Stimulated activated naive CD8-positive, alpha-beta T cell treated with anti-CD3 and anti-CD28 coated beads, Interleukin-15, Interleukin-2, amounts not matched to agents 100 U/mL and 50 U/mL, for 24 hours (primary cell): ENCODE measurements around the gene BAIAP2.

Source experiments
- ATAC-seq: fragments of 150-1000 bp; cut with Tn5 transposase; one replicate; pipeline ENCODE4 v1.10.0; 2021
- DNase-seq: peaks from one replicate; pipeline ENCODE4 v3.0.0; 2021

The BAIAP2 gene

DNA sequence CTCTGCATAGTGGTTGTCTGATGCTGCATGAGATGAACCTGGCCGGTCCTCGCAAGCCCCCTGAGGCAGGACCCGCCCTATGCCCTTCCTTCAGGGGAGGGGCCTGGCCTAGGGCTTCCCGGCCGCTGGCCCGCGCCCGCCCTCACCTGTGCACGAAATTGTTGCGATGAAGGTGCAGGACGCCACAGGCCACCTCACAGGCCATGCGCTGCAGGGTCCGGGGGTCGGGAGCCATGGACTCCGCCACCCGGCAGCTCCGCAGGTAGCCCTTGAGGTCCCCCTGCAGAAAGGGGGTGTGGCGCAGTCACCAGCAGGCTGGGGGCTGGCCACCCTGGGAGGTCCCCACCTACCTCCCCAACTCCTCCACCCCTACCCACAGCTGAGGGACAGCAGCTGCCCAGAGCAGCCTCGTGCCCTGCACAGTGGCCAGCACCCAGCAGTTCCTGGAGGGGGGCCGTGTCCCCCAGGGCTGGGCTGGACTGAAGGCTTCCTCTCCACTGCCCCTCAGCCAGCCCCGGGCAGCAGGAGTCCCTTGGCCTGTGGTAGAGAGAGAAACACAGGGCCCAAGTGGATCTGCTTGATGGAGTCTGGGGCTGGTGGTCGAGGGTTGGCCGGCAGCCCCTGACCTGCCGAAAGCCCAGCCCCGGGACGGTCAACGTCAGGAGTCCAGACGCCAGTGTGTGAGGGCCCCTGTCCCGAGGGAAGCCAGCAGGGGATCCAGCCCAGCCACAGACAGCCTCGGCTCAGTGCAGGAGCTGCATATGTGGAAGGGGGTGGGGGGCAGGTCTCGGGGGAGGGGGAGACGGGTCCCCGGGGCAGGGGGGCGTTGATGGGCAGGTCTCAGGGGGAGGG, 91.6 kb downstream of the BAIAP2 start:
- ATAC-seq (no peak), DNase-seq (no peak)

DNA sequence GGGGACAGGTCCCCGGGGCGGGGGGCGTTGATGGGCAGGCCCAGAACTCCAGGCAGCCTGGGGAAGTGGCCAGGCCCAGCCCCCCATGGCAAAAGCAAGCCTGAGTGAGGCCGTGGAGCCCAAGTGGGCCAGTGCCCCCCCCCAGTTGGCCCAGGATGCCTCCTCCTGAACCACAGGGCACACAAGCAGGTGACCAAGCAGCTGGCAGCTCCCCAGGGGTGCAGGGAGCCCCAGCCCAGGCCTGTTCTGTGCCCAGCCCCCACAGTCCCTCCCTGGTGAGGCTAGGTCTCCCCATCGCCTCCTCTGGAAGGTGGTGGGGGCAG, 92.1 kb downstream of the BAIAP2 start:
- ATAC-seq: no peak
- no peak for DNase-seq

DNA sequence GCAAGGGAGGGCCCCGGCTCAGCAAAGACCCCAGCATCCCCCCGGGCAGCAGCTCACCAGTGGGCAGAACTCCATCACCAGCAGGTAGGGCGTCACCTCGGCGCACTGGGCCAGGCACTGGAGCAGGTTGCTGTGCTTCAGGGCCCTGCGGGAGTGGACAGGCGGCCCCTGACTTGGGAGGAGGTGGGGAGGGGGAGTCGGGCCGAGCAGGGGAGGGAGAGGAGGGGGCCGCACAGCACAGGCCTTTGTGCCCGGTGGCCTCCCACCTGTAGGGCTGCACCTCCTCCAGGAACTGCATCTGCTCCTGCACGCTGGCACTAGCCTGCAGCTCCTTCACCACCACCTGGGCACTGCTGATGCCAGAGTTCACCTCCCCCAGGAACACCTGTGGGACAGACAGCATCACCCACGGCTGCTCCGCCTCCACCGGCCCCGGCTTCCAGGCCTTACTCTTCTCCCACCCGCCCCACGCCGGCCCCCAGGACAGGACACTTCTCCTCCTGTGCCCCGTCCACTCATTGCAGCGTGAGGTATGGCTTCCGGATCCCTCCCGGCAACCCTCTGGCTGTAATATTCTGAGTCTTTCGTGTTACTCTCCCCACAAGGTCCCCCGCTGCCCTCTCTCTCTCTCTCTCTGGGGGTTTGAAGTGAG, 92.7 kb downstream of the BAIAP2 start:
- ATAC-seq (no peak), DNase-seq (no peak)

DNA sequence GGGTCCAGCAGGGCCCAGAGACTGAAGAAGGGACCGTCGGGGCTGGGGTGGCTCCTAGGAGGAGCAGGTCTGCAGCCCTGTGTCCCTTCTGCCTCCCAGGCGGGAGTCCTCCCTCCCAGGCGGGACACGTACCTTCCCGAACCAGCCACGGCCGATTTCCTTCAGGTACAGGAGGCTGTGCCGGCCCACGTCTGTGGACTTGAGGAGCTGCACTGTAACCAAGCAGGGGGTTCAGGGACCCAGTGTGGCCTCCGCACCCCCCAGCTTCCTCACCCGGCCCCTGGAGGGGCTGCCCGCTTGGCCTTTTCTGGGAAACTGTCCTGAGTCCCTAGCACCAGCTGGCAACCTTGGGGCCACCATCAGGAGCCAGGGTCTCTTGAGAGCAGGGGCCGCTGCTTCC, 93.4 kb downstream of the BAIAP2 start:
- ATAC-seq (no peak), DNase-seq (no peak)

DNA sequence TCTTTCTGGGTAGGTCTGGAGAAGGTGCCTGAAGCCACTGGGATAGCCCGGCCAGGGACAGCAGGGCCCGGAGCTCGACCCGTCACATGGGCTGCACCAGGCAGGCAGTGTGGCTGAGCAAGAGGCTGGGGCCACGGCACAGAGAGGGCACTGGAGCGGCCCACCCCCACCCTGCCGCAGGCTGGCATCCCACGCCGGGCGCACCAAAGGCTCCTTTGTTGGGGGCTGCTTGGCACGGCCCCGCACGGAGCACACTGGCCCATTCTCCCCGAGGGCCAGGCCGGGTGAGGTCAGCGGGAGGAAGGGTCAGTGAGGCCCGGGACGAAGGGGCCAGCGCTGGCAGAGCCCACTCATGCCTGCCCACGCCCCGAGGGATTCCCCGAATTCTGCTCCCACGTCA, 93.8 kb downstream of the BAIAP2 start:
- DNase-seq (no peak), ATAC-seq (no peak)

DNA sequence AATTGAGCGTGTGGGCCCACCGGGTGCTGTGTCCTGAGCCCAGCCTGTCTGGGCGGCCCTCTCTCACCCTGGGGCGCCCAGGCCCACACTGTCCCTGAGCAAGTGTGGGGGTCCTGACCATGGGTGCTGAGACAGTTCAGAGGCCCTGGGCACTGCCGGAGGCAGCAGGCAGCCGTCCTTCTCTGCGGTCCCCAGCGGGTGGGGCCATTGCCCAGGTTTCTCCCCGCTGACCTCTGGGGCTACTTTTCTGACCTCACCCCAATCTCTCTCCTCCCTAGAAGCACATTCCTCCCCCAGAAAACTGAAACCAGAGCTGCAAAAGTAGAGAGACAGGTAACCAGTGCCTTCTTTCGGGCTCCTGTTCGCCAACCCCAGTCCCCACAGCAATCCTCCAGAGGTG, 94.3 kb downstream of the BAIAP2 start:
- DNase-seq: no peak
- ATAC-seq: no peak

DNA sequence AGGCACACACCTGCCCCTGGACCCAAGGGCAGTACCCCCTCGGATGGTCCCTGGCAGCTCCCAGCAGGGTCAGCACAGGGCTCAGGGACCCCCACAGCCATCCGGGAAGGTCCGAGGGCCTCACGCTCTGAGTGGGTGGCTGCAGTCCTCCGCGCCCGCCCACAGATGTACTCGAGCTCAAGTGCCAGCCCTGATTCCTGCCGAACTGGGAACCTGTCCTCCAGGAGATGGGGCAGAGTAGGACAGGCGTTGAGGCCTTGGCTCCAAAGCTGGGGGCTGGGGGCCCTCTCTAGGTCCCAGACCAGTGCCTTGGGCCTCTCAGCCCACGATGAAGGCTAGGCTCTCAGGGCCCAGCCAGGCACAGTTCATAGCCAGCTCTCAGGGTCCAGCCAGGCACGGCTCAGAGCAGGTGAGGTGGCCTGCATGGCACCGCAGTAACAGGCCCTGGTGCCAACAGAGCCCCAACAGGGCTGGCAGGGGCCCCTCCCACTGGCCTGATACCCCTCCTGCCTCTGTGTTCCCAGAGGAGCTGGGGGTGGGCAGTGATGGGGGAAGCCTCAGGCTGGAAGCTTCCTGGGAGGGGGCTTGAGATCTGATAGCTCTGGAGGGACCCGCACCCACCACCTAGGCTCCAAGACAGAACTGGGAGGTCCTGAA, 94.9 kb downstream of the BAIAP2 start:
- ATAC-seq (no peak), DNase-seq (no peak)

DNA sequence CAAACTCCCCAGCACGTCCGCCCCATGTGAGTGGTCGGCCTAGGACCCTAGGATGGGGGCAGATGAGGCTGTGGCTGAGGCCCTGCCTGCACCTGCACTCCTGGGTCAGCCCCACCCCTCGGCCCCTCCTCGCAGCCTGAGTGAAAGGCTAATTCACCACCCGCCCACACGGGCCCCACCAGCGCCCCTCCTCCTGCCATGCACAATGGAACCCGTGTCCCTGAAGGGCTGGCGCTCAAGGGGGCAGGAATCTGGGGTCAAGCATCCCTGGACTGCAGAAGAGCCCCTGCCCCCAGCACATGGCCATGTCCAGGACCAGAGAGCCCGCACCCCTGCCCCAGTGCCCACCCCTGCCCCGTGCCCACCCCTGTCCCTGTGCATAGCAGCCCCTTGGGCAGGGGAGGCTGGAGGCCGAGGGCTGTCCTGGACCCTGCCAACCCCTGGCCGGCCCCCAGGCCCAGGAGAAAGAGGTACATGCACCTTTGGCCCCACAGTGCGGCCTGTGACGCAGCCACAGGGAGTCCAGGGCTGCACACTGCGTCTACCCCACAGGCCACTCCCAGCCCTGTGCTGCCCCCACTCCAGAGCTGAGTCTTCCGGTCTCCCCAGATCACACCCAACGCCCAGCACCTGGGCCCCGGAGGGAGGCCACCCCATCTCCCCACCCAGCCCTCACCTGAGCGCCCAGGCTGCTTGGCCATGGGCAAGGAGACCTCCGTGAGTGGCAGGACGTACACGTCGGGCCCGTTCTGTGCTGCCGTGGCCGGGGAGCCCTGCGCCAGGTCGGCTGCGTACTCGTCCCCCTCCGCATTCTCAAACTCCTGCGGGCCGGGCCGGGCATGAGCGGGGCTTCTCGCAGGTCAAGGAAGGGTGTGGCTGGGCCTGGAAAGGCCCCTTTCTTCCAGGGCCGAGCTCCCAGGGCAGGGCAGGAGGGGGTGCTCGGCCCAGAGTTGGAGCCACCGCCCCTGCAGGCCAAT, 95.7 kb downstream of the BAIAP2 start:
- ATAC-seq (no peak), DNase-seq (no peak)

DNA sequence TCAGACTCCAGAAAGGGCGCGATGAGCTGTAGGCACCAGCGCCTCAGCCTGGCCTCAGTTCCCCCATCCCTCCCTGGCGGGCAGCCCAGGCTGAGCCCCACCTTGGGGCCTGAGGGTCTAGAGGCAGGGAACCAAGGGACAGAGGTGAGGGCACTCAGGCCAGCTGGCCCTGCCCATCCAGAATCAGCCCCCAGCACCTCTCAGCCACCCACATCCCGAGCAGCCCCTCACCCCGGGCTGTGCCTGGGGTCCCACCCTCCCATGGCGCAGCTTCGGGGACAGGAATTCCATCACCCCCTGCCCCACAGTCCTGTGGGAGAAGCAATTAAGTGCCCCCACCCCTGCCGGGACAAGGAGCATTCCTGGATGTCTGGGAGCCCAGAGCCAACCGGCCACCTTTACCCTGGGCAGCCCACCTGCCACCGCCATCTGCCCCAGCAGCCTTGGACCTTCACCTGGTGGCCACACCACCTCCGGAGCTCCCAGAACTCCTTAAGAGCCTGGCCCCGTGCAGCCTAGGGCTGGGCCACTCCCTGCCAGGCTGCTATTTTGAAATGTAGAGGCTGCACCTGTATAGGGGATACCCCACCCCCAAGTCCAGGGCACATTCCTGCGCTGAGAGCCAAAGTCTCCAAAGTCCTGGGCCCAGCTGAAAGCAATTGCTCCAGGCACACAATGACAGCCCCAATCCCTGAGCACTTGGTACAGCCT, 96.7 kb downstream of the BAIAP2 start:
- no peak for ATAC-seq

DNA sequence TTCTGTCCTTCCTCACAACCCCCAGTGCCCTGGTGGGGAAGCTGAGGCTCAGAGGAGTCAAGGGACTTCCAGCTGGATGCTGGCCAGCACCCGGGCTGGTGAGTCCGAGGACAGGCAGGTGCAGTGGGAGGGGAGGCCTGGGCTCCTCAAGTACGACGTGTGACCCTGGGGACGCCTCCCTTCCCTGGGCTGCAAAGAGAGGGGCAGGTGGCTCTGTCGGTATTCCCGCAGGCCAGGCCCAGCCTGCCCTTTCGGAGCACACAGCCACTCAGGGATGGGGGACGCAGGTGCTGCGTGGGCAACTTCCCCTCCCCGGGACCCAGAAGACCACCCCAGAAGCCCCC, 97.2 kb downstream of the BAIAP2 start:
- ATAC-seq (no peak), DNase-seq (no peak)

More for the DNA sequence above, 96.7 kb downstream of the BAIAP2 start:
- DNase-seq: no peak

DNA sequence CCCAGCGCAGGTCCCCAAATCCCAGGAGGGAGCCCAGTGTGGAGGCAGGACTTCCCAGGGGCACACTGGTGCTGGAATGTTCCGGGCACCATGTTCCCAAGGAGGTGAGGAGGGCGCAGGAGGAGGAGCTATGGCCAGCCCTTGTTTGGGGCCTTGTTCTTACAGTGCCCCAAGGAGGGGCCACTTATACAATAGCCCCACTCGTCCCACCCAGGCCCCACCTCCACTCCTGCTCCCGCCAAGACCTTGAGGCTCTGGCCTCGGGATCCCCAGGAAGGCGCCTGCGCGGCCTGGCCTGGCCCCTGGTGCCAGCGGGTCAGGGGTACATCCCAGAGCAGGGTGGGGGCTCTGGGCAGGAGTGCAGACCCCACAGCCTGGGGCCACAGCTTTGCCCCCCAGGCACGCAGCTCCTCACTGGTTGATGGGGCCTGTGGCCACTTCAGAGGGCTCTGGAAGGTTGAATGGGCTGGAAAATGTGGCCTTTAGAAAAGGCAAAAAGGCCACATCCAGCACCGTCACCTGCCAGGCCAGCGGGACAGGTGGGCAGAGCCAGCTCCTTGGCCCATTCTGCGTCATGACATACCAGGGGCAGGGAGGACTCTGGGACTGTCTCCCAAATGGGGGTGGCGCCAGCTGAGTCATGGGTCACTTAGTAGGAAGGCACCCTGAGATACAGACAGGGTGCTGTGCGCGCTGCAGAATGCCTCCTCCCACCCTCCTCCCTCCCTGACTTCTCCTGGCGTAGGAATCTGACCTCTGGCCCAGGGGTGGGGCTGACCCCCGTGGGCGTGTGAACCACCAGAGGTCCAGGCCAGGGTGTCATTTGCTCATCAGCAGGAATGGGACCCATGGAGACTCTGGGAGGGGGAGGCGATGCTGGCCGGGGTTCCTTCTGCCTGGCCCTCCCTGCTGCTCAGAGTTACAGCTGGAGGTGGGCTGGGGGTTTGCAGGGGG, 98.1 kb downstream of the BAIAP2 start:
- DNase-seq (no peak), ATAC-seq (no peak)

DNA sequence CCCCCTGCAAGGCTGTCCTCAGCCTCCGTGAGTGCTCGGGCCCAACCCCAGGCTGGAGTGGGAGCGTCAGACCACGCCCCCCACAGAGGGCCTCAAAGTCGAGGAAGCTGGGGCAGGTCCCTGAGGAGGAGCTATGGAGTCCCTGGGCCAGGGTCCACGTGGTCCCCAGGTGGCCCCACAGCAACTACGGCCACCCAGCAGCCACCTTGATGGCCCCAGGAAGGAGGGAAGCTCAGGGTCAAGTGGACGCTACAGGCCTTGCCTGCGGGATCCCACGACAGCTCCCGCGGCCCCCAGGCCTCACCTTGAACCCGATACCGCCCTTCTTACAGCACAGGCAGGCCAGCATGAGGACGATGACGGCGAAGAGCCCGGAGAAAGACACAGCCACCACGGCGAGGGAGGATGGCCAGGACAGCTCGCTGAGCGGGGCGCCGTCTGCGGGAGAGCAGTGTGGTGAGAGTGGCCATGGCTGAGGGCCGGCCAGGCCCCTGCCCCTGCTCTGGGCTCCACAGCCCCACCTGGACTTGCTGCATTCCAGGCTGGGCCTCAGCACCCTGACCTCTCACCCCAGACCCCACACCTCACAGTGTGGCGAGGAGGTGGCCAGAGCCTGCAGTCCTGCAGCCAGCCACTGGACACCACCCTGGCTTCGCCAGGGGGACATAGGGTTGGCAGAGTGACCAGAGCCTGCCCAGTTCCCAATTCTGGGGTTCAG, 99.3 kb downstream of the BAIAP2 start:
- DNase-seq (no peak), ATAC-seq (no peak)

DNA sequence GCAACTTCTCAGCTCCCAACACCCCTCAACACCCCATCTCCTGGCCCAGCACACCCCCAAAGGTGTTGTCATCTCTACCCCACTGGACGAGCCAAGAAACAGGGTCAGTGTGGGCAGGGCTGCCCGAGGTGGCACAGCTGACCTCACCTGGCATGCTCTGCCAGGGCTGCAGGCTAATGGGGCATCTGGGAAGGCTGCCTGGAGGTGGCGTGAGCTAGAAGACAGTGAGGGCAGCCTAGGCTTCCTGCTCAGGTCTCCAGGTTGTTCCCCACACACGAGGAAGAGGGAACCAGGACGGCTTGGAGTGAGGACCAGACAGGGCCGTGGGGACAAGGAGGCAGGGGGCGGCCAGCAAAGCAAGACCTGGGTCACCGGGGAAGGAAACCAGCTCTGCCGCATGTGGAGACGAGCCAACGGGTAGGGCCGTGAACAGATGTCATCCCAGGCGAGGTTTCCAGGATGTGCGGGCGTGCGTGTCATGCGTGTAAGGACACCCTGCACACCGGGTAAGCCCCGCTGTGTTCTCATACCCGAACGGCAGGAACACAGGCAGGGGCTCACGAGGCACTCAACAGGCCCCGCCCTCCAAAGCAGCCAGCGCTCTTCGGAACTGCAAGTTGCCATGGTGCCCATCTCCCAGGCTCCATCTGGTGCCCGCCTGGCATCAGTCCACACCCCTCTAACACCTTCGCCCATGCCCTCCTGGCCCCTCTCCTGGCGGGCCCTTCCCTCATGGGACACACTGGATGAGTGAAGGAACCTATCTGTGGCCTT, 100.7 kb downstream of the BAIAP2 start:
- DNase-seq (no peak), ATAC-seq (no peak)

DNA sequence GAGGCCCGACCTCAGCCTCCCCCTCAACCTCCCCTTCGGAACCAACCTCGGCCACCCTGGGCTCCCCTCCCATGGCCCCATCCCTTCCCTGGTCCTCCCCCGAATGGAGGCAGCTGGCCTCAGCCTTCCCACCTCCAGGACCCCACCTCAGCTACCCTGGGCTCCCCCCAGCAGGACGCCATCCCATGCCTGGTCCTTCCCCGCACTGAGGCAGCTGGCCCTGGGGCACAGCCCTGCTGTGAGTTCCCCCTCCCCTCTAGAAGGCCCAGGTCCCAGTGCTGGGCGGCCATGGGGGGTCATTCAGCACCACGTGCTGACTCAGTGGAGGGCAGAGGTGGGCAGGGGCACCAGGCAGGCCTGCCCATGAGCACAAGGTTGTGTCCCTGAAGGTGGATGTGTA, 101.4 kb downstream of the BAIAP2 start:
- DNase-seq (no peak), ATAC-seq (no peak)

DNA sequence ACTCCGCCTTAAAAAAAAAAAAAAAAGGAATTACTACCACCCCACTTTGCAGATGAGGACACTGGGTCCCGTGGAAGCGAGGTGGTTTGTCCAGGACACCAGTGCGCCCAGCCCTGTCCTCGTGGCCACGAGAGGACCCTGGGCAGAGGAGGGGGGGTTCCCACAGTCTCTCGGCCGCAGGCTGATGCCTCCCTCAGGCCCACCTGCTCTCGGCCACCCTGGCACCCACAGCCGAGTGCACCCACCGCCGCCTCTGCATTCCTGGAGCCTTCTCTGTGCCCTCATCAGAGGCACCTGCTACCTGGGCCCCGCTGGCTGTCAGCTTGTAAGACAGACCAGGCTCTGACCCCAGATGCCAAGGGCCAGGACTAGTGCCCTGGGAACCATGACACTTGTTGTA, 102.3 kb downstream of the BAIAP2 start:
- DNase-seq (no peak), ATAC-seq (no peak)

DNA sequence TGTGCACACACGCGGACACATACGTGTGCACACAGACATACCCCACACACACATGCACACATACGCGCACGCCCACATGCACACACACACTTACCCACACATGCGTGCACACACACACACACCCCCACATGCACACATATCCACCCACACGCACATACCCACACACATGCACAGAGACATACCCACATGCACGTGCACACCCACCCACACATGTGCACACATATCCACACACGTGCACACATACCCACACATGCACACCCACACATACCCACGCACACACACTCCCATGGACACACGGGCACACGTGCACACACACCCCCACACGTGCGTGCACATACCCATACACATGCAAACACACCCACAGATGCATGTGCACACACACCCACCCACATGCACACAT, 103.1 kb downstream of the BAIAP2 start:
- no peak for ATAC-seq
- DNase-seq: no peak

DNA sequence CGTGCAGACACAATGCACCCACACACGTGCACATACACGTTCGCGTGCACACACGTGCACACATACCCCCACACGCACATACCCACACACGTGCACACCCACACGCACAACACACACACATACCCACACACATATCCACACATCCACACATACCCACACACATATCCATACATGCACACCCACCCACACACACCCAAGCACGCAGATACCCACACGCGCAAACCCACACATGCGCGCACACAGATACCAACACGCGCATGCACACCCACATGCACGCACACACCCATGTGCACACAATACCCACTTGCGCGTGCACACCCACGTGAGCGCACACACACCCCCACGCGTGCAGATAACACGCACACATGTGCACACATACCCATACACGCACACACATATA, 103.5 kb downstream of the BAIAP2 start:
- ATAC-seq: no peak
- no peak for DNase-seq

DNA sequence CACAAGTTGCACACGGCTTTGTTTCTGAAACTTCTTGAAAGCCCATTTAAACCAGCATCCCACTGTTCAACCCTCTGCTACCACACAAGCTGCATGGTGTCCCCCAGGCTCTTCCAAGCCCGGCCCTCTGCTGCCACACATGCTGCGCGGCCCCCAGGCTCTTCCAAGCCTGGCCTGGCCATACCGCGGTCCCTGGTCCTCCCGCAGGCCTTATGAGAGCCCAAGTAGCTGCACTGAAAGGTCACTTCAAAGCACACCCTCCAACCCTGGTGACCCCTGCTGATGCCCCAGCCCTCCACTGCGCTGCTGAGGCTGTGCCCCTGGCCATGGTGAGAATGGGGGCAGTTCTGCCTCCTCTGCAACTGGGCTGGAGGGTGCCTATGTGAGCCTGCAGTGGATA, 104.5 kb downstream of the BAIAP2 start:
- ATAC-seq (no peak), DNase-seq (no peak)

DNA sequence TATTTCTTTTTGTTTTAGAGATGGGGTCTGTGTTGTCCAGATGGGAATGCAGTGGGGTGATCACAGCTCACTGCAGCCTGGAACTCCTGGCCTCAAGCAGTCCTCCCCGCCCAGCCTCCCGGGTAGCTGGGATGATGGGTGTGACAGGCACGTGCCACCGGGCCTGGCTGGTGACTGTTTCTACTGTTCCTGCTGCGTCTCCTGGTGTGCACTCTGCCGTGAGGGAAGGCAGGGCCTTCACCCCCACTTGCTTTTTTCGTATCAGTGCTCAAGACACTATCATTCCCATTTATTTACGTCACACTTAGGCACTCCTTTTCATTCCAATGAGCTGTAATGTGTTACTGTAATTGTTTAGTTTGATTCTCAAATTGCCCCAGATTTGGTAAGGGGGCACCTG, 105.1 kb downstream of the BAIAP2 start:
- DNase-seq (no peak), ATAC-seq (no peak)
